H1 (cell line): Measurements from ENCODE around the gene TEKT5. TPM values are rescaled to one million over a fixed set of nuclear protein-coding genes. Genes with fewer than 3 reads are reported as not detected.
A peak's percentile ranks its signal among the peaks of the same experiment; 100 is the strongest.

ENCODE experiments used
- CTCF ChIA-PET: fragments of 300-600 bp; sonication (Branson Sonifier 250); formaldehyde crosslinking; loops from one replicate; lab custom pipeline; 2021; ENCODE audit not compliant: partially characterized antibody; lab: Charles Lee
- POLR2A ChIA-PET: fragments of 300-600 bp; sonication (Branson Sonifier 250); formaldehyde crosslinking; loops from one replicate; lab custom pipeline; 2021; ENCODE audit warnings: inconsistent platforms; ENCODE audit not compliant: partially characterized antibody; lab: Charles Lee
- DNase-seq, 2 experiments: peaks; one replicate each; pipeline versions ENCODE4 v3.0.0 to v3.0.0-alpha.2; 2010 to 2022; ENCODE audit warnings: low spot score in 2 of 2, low read depth in 1 of 2, mixed read lengths in 1 of 2
- FAIRE-seq: peaks from 2 replicates; lab custom pipeline; 2011; peaks lifted over from hg19 to GRCh38; lab: Jason Lieb, UNC
- H2AFZ ChIP-seq: 2 replicates; pipeline ENCODE4 v1.8.1; 2012; ENCODE audit warnings: low read length, inconsistent platforms
- H2AK5ac ChIP-seq: 2 replicates; pipeline ENCODE4 v1.6.1; 2013; ENCODE audit warnings: low read depth, low read length
- H2BK120ac ChIP-seq: replicated peaks from 2 replicates; pipeline ENCODE3; 2013; ENCODE audit warnings: low read depth, low read length, inconsistent platforms
- H2BK12ac ChIP-seq: 2 replicates; pipeline ENCODE4 v1.6.1; 2013; ENCODE audit warnings: low read depth, low read length
- H2BK15ac ChIP-seq: 2 replicates; pipeline ENCODE4 v1.6.1; 2013; ENCODE audit warnings: low read length
- H2BK20ac ChIP-seq: 2 replicates; pipeline ENCODE4 v1.6.1; 2013; ENCODE audit warnings: low read length
- H2BK5ac ChIP-seq: 2 replicates; pipeline ENCODE4 v1.6.1; 2013; ENCODE audit warnings: low read depth, low read length
- H3K14ac ChIP-seq: 2 replicates; pipeline ENCODE4 v1.6.1; 2013; ENCODE audit warnings: inconsistent platforms; ENCODE audit not compliant: insufficient read length
- H3K18ac ChIP-seq: 2 replicates; pipeline ENCODE4 v1.6.1; 2013; ENCODE audit warnings: low read length; ENCODE audit errors: extremely low read depth
- H3K23ac ChIP-seq: 2 replicates; pipeline ENCODE4 v1.6.1; 2013; ENCODE audit warnings: inconsistent platforms; ENCODE audit not compliant: insufficient read length
- H3K23me2 ChIP-seq: 2 replicates; pipeline ENCODE4 v1.6.1; 2013; ENCODE audit warnings: low read depth, low read length
- H3K27ac ChIP-seq: 2 replicates; pipeline ENCODE4 v1.6.1; 2011; ENCODE audit warnings: low read depth, low read length, inconsistent platforms
- H3K27me3 ChIP-seq, 4 experiments: replicated peaks in 1 of 4; 1 replicate in 1 of 4; 2 replicates in 3 of 4; pipeline versions ENCODE4 v1.6.1 to v1.8.1; 2011 to 2013; ENCODE audit warnings: low read length in 3 of 4, mild to moderate bottlenecking in 3 of 4, inconsistent platforms in 2 of 4, mixed read lengths in 2 of 4, moderate library complexity in 1 of 4; ENCODE audit not compliant: control insufficient read depth in 3 of 4, insufficient read depth in 3 of 4; ENCODE audit errors: extremely low read depth in 1 of 4
- H3K36me3 ChIP-seq, 4 experiments: 2 replicates each; pipeline versions ENCODE4 v1.6.1 to v1.8.1; 2011 to 2013; ENCODE audit warnings: mild to moderate bottlenecking in 4 of 4, low read length in 3 of 4, moderate library complexity in 2 of 4, control low read depth in 1 of 4, inconsistent platforms in 1 of 4; ENCODE audit not compliant: insufficient read depth in 4 of 4, control insufficient read depth in 2 of 4
- H3K4ac ChIP-seq: replicated peaks from 2 replicates; pipeline ENCODE3; 2013; ENCODE audit warnings: low read length, low read depth, mixed read lengths, inconsistent platforms; ENCODE audit not compliant: insufficient read length
- H3K4me1 ChIP-seq, 4 experiments: replicated peaks in 1 of 4; 1 replicate in 1 of 4; 2 replicates in 3 of 4; pipeline versions ENCODE4 v1.6.1 to v1.8.1; 2011 to 2013; ENCODE audit warnings: low read length in 3 of 4, inconsistent platforms in 2 of 4, mixed read lengths in 1 of 4; ENCODE audit not compliant: insufficient read depth in 4 of 4, control insufficient read depth in 3 of 4
- H3K4me2 ChIP-seq, 2 experiments: 2 replicates each; pipeline versions ENCODE4 v1.6.1 to v1.8.1; 2011 to 2013; ENCODE audit warnings: low read depth in 2 of 2, low read length in 2 of 2, control low read depth in 1 of 2, inconsistent platforms in 1 of 2, mild to moderate bottlenecking in 1 of 2; ENCODE audit not compliant: insufficient read depth in 1 of 2
- H3K4me3 ChIP-seq, 4 experiments: fragments of 200-600, 300-600 bp in 1 of 4; sonication (generic), shearing (Covaris generic), sonication (Bioruptor Twin) in 1 of 4; 2 replicates each; pipeline versions ENCODE4 v1.5.1 to v1.8.1; 2011 to 2016; ENCODE audit warnings: low read length in 4 of 4, low read depth in 3 of 4, control low read depth in 2 of 4, inconsistent platforms in 2 of 4, mild to moderate bottlenecking in 2 of 4, mixed read lengths in 1 of 4, moderate library complexity in 1 of 4; ENCODE audit not compliant: insufficient read depth in 2 of 4; ENCODE audit errors: extremely low read depth in 1 of 4
- H3K56ac ChIP-seq: replicated peaks from 2 replicates; pipeline ENCODE3; 2013; ENCODE audit warnings: low read depth, mild to moderate bottlenecking, mixed read lengths, low read length, inconsistent platforms; ENCODE audit not compliant: insufficient read length
- H3K79me1 ChIP-seq: 2 replicates; pipeline ENCODE4 v1.6.1; 2013; ENCODE audit warnings: low read depth, low read length, control low read depth
- H3K79me2 ChIP-seq, 2 experiments: 2 replicates each; pipeline versions ENCODE4 v1.6.1 to v1.8.1; 2012 to 2013; ENCODE audit warnings: low read length in 2 of 2, mild to moderate bottlenecking in 2 of 2, inconsistent platforms in 1 of 2; ENCODE audit not compliant: insufficient read depth in 2 of 2, control insufficient read depth in 1 of 2
- H3K9ac ChIP-seq, 4 experiments: replicated peaks in 1 of 4; 1 replicate in 1 of 4; 2 replicates in 3 of 4; pipeline versions ENCODE4 v1.6.1 to v1.8.1; 2011 to 2013; ENCODE audit warnings: low read depth in 3 of 4, low read length in 3 of 4, control low read depth in 2 of 4, mild to moderate bottlenecking in 2 of 4, moderate library complexity in 2 of 4, inconsistent platforms in 1 of 4; ENCODE audit errors: extremely low read depth in 1 of 4
- H3K9me3 ChIP-seq, 2 experiments: 2 replicates each; pipeline versions ENCODE4 v1.6.1 to v1.8.1; 2012 to 2013; ENCODE audit warnings: mild to moderate bottlenecking in 2 of 2, moderate library complexity in 2 of 2, control low read depth in 1 of 2, inconsistent platforms in 1 of 2, low read depth in 1 of 2, low read length in 1 of 2, mixed read lengths in 1 of 2; ENCODE audit not compliant: insufficient read depth in 2 of 2
- H4K20me1 ChIP-seq, 2 experiments: replicated peaks in 1 of 2; 2 replicates each; pipeline versions ENCODE3 to v1.8.1; 2011 to 2013; ENCODE audit warnings: inconsistent platforms in 2 of 2, low read length in 2 of 2, mild to moderate bottlenecking in 1 of 2; ENCODE audit not compliant: insufficient read depth in 2 of 2, control insufficient read depth in 1 of 2
- H4K5ac ChIP-seq: 2 replicates; pipeline ENCODE4 v1.6.1; 2013; ENCODE audit warnings: low read length, low read depth, mixed read lengths, inconsistent platforms; ENCODE audit not compliant: insufficient read length
- H4K8ac ChIP-seq: 2 replicates; pipeline ENCODE4 v1.8.0; 2013; ENCODE audit warnings: mild to moderate bottlenecking, moderate library complexity, low read length, inconsistent platforms; ENCODE audit not compliant: insufficient read depth; ENCODE audit errors: extremely low read depth
- H4K91ac ChIP-seq: replicated peaks from 2 replicates; pipeline ENCODE3; 2013; ENCODE audit warnings: low read length, mixed read lengths, inconsistent platforms; ENCODE audit not compliant: insufficient read length
- CHD1 ChIP-seq: IDR thresholded peaks from 2 replicates; pipeline ENCODE4 v1.6.1; 2012; ENCODE audit warnings: low read depth, low read length, improper control_type of control experiment
- CREB1 ChIP-seq: IDR thresholded peaks from 2 replicates; pipeline ENCODE4 v1.6.1; 2012; ENCODE audit warnings: inconsistent platforms
- WGBS, 2 experiments: shearing (Covaris generic) in 1 of 2; methylation state at CpG; one replicate each; pipeline versions ENCODE4 v1.1.6 to v1.1.7; 2013 to 2015; ENCODE audit warnings: low lambda C conversion rate in 2 of 2, mixed read lengths in 2 of 2, inconsistent platforms in 1 of 2, low coverage in 1 of 2, missing lambda C conversion rate in 1 of 2; ENCODE audit not compliant: insufficient replicate concordance in 2 of 2, insufficient coverage in 1 of 2, insufficient read length in 1 of 2; ENCODE audit errors: extremely low coverage in 1 of 2, missing lambda C conversion rate in 1 of 2; 5-methylcytosine and 5-hydroxymethylcytosine counted together
- polyA plus RNA-seq, 7 experiments: library from polyadenylated mRNA; depleted of rRNA in 3 of 7; stranded (reverse) in 5 of 7; unstranded in 2 of 7; fragments of >200 nt in 5 of 7; fragments of 200-250 nt in 2 of 7; gene quantifications; 1 replicate in 5 of 7; 2 replicates in 1 of 7; 4 replicates in 1 of 7; pipeline versions ENCODE4 v1.2.1 to v1.2.3, GENCODE V29; 2011 to 2013; ENCODE audit warnings: missing spikeins in 2 of 7, mixed read lengths in 2 of 7
- total RNA-seq: library from RNA; stranded (reverse); fragmentation: NEBNext Ultra II Directional; extraction: Animal tissue kit (Norgen Biotek cat#: 25700); gene quantifications from 2 replicates; pipeline ENCODE4 v1.2.1, GENCODE V29; 2021

TEKT5 gene
- total and polyA plus RNA-seq, 2 of the 8 experiments (the other 6 are each of a cell fraction or from before 2014, with no cell fraction given): 0.95 TPM; not detected in 1

GRCh38 chr16:10579575-10579964, 115.2 kb downstream of the TEKT5 start:
- no peak overlapping the region for H3K56ac ChIP-seq
- H4K5ac ChIP-seq: no peak overlapping the region
- H2BK20ac ChIP-seq: no peak overlapping the region
- H3K4ac ChIP-seq: no peak overlapping the region
- peak overlapping the region; percentile 41 to 91 for H3K4me2 ChIP-seq
- no peak overlapping the region for H4K91ac ChIP-seq
- DNase-seq (no peak), FAIRE-seq (no peak)
- H3K9ac ChIP-seq: no peak overlapping the region
- no peak for TF ChIP-seq CHD1
- TF ChIP-seq CREB1: no peak
- ChIA-PET CTCF (interaction anchor here (0.5 to 3.9 kb wide), 24 partner anchors 10 to 762 kb away, joined by 3 to 22 read pairs (median 6); partner anchors contain the start of gene TEKT5), POLR2A (interaction anchor here (1.0 kb wide), 1 partner anchor 41 kb away, joined by 4 read pairs; no protein-coding TSS in a partner anchor)
- no peaks in the 10 kb centered on the region for H3K9me3 ChIP-seq
- H3K14ac ChIP-seq: no peak overlapping the region
- H3K4me1 ChIP-seq: peaks cover 12 to 34% (median 21%) of the 10 kb centered on the region in 4 experiments
- 25% methylated on average over 6 of the region's 6 CpGs; no CpG with 5 or more reads in 1 of the 2 experiments for WGBS, 2 experiments
- peaks cover 9% of the 10 kb centered on the region; the same call in 1 of the 2 replicates for H3K23me2 ChIP-seq
- no peak overlapping the region for H2BK120ac ChIP-seq
- no peak overlapping the region for H2BK5ac ChIP-seq
- H3K36me3 ChIP-seq: no peaks in the 10 kb centered on the region
- H3K18ac ChIP-seq: no peak overlapping the region
- no peak overlapping the region for H3K27ac ChIP-seq
- no peak overlapping the region for H2AFZ ChIP-seq
- peak overlapping the region; percentile 41 to 85 (median 62) for H3K4me3 ChIP-seq
- no peaks in the 10 kb centered on the region for H3K27me3 ChIP-seq
- no peak overlapping the region for H3K23ac ChIP-seq
- no peak overlapping the region for H4K8ac ChIP-seq
- H3K79me2 ChIP-seq: peaks cover 0 to 2% of the 10 kb centered on the region in 2 experiments; a peak in 1 of 4 replicates
- H2BK12ac ChIP-seq: 0 out of 2 replicates have a peak overlapping the region, but pooled peaks have one; percentile 43
- peaks cover 5 to 7% of the 10 kb centered on the region in 2 experiments for H4K20me1 ChIP-seq
- H3K79me1 ChIP-seq: peaks cover 8% of the 10 kb centered on the region
- no peak overlapping the region for H2BK15ac ChIP-seq
- H2AK5ac ChIP-seq: no peak overlapping the region
